Trophoblast cell (in vitro differentiated cells and primary cell): ENCODE measurements around the gene CDCA7L.
A peak's percentile ranks its signal among the peaks of the same experiment; 100 is the strongest.

Experiments used
- DNase-seq, 2 donors: peaks; one replicate each; pipeline ENCODE4 v3.0.0-alpha.2; 2016
- H2AFZ ChIP-seq: 2 replicates; pipeline ENCODE4 v1.6.1; 2013; ENCODE audit warnings: low read length, moderate library complexity, mild to moderate bottlenecking; ENCODE audit not compliant: insufficient read depth, poor library complexity
- H2AK5ac ChIP-seq: 2 replicates; pipeline ENCODE4 v1.6.1; 2013; ENCODE audit warnings: mild to moderate bottlenecking, low read length
- H2BK120ac ChIP-seq: 2 replicates; pipeline ENCODE4 v1.6.1; 2013; ENCODE audit warnings: low read length, mild to moderate bottlenecking, moderate library complexity; ENCODE audit not compliant: insufficient read depth, poor library complexity
- H2BK12ac ChIP-seq: 2 replicates; pipeline ENCODE4 v1.6.1; 2013; ENCODE audit warnings: mild to moderate bottlenecking, low read length, moderate library complexity
- H2BK5ac ChIP-seq: 2 replicates; pipeline ENCODE4 v1.6.1; 2013; ENCODE audit warnings: low read length, low read depth, moderate library complexity, mild to moderate bottlenecking; ENCODE audit not compliant: poor library complexity
- H3K14ac ChIP-seq: 2 replicates; pipeline ENCODE4 v1.6.1; 2013; ENCODE audit warnings: mild to moderate bottlenecking, low read length
- H3K18ac ChIP-seq: 2 replicates; pipeline ENCODE4 v1.6.1; 2013; ENCODE audit warnings: mild to moderate bottlenecking, low read length
- H3K23ac ChIP-seq: 2 replicates; pipeline ENCODE4 v1.6.1; 2013; ENCODE audit warnings: low read length
- H3K27ac ChIP-seq: 2 replicates; pipeline ENCODE4 v1.5.1; 2013; ENCODE audit warnings: low read depth, mild to moderate bottlenecking, inconsistent platforms, low read length, moderate library complexity
- H3K27me3 ChIP-seq: 2 replicates; pipeline ENCODE4 v1.6.1; 2013; ENCODE audit warnings: inconsistent platforms, mild to moderate bottlenecking, low read length, moderate library complexity; ENCODE audit not compliant: insufficient read depth
- H3K36me3 ChIP-seq, 2 experiments: 1 replicate in 1 of 2; 2 replicates in 1 of 2; pipeline ENCODE4 v1.6.1; 2013; ENCODE audit warnings: low read length in 2 of 2, mild to moderate bottlenecking in 2 of 2, moderate library complexity in 1 of 2; ENCODE audit not compliant: insufficient read depth in 2 of 2, control insufficient read depth in 1 of 2
- H3K4ac ChIP-seq: 2 replicates; pipeline ENCODE4 v1.6.1; 2013; ENCODE audit warnings: low read depth, mild to moderate bottlenecking, low read length, moderate library complexity
- H3K4me1 ChIP-seq, 2 experiments: 1 replicate in 1 of 2; 2 replicates in 1 of 2; pipeline ENCODE4 v1.6.1; 2013; ENCODE audit warnings: low read length in 2 of 2, mild to moderate bottlenecking in 2 of 2, moderate library complexity in 1 of 2; ENCODE audit not compliant: insufficient read depth in 2 of 2, control insufficient read depth in 1 of 2
- H3K4me2 ChIP-seq: 2 replicates; pipeline ENCODE4 v1.6.1; 2013; ENCODE audit warnings: inconsistent platforms, mild to moderate bottlenecking, low read length, moderate library complexity
- H3K4me3 ChIP-seq: 2 replicates; pipeline ENCODE4 v1.5.1; 2013; ENCODE audit warnings: mild to moderate bottlenecking, low read depth, low read length, inconsistent platforms
- H3K79me1 ChIP-seq: one replicate; pipeline ENCODE4 v1.6.1; 2013; ENCODE audit warnings: low read length
- H3K79me2 ChIP-seq: 2 replicates; pipeline ENCODE4 v1.6.1; 2013; ENCODE audit warnings: low read length, mild to moderate bottlenecking; ENCODE audit not compliant: control insufficient read depth, insufficient read depth, poor library complexity
- H3K9ac ChIP-seq: 2 replicates; pipeline ENCODE4 v1.6.1; 2013; ENCODE audit warnings: mild to moderate bottlenecking, low read length
- H3K9me3 ChIP-seq: 2 replicates; pipeline ENCODE4 v1.6.1; 2013; ENCODE audit warnings: low read depth, mild to moderate bottlenecking, control low read depth, inconsistent platforms, low read length; ENCODE audit not compliant: insufficient read depth
- H4K12ac ChIP-seq: 2 replicates; pipeline ENCODE4 v1.6.1; 2013; ENCODE audit warnings: low read depth, mild to moderate bottlenecking, low read length, moderate library complexity
- H4K8ac ChIP-seq: 2 replicates; pipeline ENCODE4 v1.6.1; 2013; ENCODE audit warnings: low read depth, mild to moderate bottlenecking, low read length, moderate library complexity
- H4K91ac ChIP-seq: one replicate; pipeline ENCODE4 v1.6.1; 2013; ENCODE audit warnings: low read depth, mild to moderate bottlenecking, low read length, moderate library complexity
- WGBS: extraction: QIAGEN DNeasy Blood & Tissue Kit; methylation state at CpG from one replicate; pipeline ENCODE4 v1.1.7; 2013; ENCODE audit warnings: missing lambda C conversion rate; ENCODE audit not compliant: insufficient read length, insufficient coverage; ENCODE audit errors: extremely low coverage; 5-methylcytosine and 5-hydroxymethylcytosine counted together

The CDCA7L gene

DNA sequence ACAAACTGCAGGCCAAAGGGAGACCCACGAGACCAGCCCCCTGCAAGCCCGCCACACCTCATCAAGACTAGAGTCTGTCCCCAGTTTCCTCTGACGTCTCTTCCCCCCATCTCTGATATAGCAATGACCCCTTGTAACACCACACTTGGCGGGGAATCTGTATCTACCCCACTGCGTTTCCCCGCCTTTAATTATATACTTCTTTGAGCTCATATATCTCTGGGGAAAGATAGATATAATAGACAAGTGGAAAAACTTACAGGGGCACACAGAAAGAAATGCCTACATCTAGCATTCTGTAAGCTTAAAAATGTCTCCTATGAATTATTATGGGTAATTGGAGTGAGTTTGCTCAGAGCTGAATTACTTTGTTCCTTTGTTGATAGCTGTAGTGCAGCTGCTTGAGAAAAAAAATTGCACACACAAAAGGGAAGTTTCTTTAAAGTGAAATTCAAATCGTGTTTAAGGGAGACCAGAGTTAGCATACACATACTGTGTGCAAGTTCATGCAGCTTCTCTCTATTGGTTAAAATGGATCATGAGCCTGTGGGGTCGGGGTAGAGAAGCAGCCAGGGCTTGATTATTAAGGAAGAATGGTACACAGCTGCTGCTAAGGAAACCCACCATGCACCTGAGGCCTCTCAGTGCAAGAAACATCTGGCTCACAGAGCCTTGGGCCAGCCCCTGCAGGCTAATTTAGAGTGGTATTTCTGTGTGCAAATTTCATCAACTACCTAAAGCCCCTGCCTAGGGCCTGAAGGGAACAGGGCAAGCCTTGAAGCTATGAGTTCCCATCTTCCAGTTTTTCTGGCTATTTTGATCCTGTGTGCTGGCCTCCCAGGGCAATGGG is 32.5 kb downstream of the CDCA7L start:
- DNase-seq, result peak; percentile 32 to 70
- no peak overlapping the region for H3K14ac ChIP-seq
- no peak overlapping the region for H3K9ac ChIP-seq
- H2BK5ac ChIP-seq, result no peak overlapping the region
- H3K23ac ChIP-seq, result no peak overlapping the region
- no peaks in the 10 kb centered on the region for H3K79me2 ChIP-seq
- no peak overlapping the region for H4K8ac ChIP-seq
- no peaks in the 10 kb centered on the region for H3K79me1 ChIP-seq
- peaks cover 2% of the 10 kb centered on the region for H3K9me3 ChIP-seq
- H3K27ac ChIP-seq, result no peak overlapping the region
- no peak overlapping the region for H3K4me3 ChIP-seq
- H3K27me3 ChIP-seq, result no peaks in the 10 kb centered on the region
- H2BK120ac ChIP-seq, result no peak overlapping the region
- H3K4me2 ChIP-seq, result no peak overlapping the region
- no peak overlapping the region for H3K18ac ChIP-seq
- no peaks in the 10 kb centered on the region for H3K36me3 ChIP-seq
- H3K4me1 ChIP-seq, result peaks cover 0 to 3% of the 10 kb centered on the region in 2 experiments
- H2AFZ ChIP-seq, result no peak overlapping the region
- H2BK12ac ChIP-seq, result no peak overlapping the region
- no peak overlapping the region for H2AK5ac ChIP-seq
- H4K91ac ChIP-seq, result no peak overlapping the region
- H4K12ac ChIP-seq, result no peak overlapping the region
- no peak overlapping the region for H3K4ac ChIP-seq
- WGBS, result no CpG with 5 or more reads among the region's 8 CpGs

DNA sequence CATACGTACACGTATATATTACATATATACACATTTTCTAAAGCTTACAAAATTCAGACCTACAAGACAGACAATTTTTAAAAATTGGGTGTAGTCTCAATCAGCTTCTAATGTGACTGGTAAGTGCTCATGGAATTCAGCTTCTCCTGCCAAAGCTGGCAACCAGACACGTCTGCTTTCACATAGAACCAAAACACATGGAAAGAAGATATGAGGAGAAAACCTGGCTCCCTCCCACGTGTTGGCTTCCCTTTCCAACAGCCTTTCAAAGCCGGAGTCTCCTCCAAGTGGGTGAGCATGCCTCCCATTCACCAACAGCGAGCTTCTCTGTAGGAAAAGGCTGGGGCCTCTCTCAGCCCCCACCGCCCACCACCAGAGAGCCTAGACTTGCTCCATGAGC is 33.4 kb downstream of the CDCA7L start:
- Histone ChIP-seq H3K23ac (no peak overlapping the region), H2BK12ac (no peak overlapping the region), H3K9me3 (peaks cover 2% of the 10 kb centered on the region), H2AFZ (no peak overlapping the region), H2AK5ac (no peak overlapping the region), H3K4me3 (no peak overlapping the region), H3K9ac (no peak overlapping the region), H3K36me3 (no peaks in the 10 kb centered on the region), H3K27me3 (no peaks in the 10 kb centered on the region), H2BK5ac (no peak overlapping the region), H3K18ac (no peak overlapping the region), H3K4me1 (peaks cover 0 to 3% of the 10 kb centered on the region in 2 experiments), H3K79me2 (no peaks in the 10 kb centered on the region), H3K4ac (no peak overlapping the region), H4K12ac (no peak overlapping the region), H3K27ac (no peak overlapping the region), H4K8ac (no peak overlapping the region), H2BK120ac (no peak overlapping the region), H3K14ac (no peak overlapping the region), H3K4me2 (no peak overlapping the region), H4K91ac (no peak overlapping the region), H3K79me1 (no peaks in the 10 kb centered on the region)
- DNase-seq, result no peak
- 100% methylated on average over 2 of the region's 7 CpGs for WGBS

DNA sequence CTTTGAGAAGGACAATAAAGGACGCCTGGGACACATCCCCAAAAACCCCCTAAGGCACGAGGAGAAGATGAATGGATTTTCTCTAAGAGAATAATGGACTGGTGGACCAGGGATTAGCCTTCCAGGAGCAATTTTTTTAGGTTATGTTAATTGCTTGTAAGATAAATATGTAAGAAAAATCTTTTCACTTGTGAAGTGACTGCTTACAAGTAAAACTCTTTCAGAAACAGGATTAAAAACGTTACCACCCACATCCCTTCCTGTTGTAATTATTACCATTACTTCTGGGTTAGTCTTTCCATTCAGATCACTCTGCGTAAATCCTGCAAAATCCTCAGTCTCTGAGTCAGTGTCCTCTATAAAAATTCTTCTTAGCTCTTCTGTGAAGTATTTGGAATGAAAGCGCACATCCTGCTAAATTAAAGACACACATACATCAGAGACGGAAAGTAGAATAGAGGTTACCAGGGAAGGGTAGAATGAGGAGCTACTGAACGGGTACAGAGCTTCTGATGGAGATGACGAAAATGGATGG is 34.3 kb downstream of the CDCA7L start:
- Histone ChIP-seq H3K4me2 (no peak overlapping the region), H3K9ac (no peak overlapping the region), H3K27ac (no peak overlapping the region), H2BK120ac (no peak overlapping the region), H3K4ac (no peak overlapping the region), H2BK5ac (no peak overlapping the region), H3K4me1 (peaks cover 0 to 3% of the 10 kb centered on the region in 2 experiments), H3K36me3 (no peaks in the 10 kb centered on the region), H3K23ac (no peak overlapping the region), H3K4me3 (no peak overlapping the region), H3K79me1 (no peaks in the 10 kb centered on the region), H3K27me3 (no peaks in the 10 kb centered on the region), H3K14ac (no peak overlapping the region), H2AFZ (no peak overlapping the region), H2AK5ac (no peak overlapping the region), H4K91ac (no peak overlapping the region), H3K18ac (no peak overlapping the region), H2BK12ac (no peak overlapping the region), H4K8ac (no peak overlapping the region), H3K79me2 (no peaks in the 10 kb centered on the region), H3K9me3 (peaks cover 2% of the 10 kb centered on the region), H4K12ac (no peak overlapping the region)
- no CpG with 5 or more reads among the region's 8 CpGs for WGBS
- DNase-seq, result no peak

DNA sequence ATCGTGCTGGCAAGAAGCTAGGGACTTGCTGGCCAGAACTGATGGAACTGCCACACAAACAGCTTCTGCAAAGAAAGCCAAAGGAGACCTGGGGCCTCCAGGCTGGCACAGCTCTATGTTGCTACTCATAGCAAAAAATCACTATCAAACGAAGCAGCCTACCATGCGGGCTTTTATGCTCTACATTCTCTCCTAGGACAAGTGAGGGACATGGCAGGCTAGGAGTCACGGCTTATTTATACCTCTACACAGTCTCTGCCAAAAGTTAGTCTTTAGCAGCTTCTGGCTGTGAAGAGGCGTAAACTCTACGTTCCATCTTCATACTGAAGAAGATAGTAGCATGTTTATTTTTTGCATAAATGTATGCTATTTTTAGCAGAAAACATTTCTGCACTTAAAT is 35.4 kb downstream of the CDCA7L start:
- H3K4me2 ChIP-seq, result no peak overlapping the region
- H3K14ac ChIP-seq, result no peak overlapping the region
- peaks cover 0 to 3% of the 10 kb centered on the region in 2 experiments for H3K4me1 ChIP-seq
- no peak overlapping the region for H2AK5ac ChIP-seq
- no peak for DNase-seq
- H3K79me2 ChIP-seq, result no peaks in the 10 kb centered on the region
- H3K4me3 ChIP-seq, result no peak overlapping the region
- H2BK5ac ChIP-seq, result no peak overlapping the region
- no peaks in the 10 kb centered on the region for H3K27me3 ChIP-seq
- H3K23ac ChIP-seq, result no peak overlapping the region
- H2AFZ ChIP-seq, result no peak overlapping the region
- no peak overlapping the region for H2BK120ac ChIP-seq
- H3K9ac ChIP-seq, result no peak overlapping the region
- no peak overlapping the region for H3K4ac ChIP-seq
- peaks cover 2% of the 10 kb centered on the region for H3K9me3 ChIP-seq
- H3K36me3 ChIP-seq, result no peaks in the 10 kb centered on the region
- no peak overlapping the region for H4K91ac ChIP-seq
- no peak overlapping the region for H3K18ac ChIP-seq
- no peaks in the 10 kb centered on the region for H3K79me1 ChIP-seq
- H4K12ac ChIP-seq, result no peak overlapping the region
- no peak overlapping the region for H3K27ac ChIP-seq
- WGBS, result no CpG with 5 or more reads among the region's 6 CpGs
- H2BK12ac ChIP-seq, result no peak overlapping the region
- no peak overlapping the region for H4K8ac ChIP-seq
